Thoracic aorta (tissue), 2 donors: ENCODE results near the gene PRSS12. TPM values are rescaled to one million over a fixed set of nuclear protein-coding genes. Genes with fewer than 3 reads are reported as not detected.

Experiments used
- ATAC-seq: fragments of 150-250 bp; one replicate; pipeline ENCODE4 v1.8.0; 2017; ENCODE audit warnings: low read depth; ENCODE audit not compliant: insufficient number of reproducible peaks, low FRiP score
- DNase-seq: peaks from one replicate; pipeline ENCODE4 v3.0.0-alpha.2; 2020; ENCODE audit warnings: low spot score
- H3K27ac ChIP-seq, 2 donors: fragments of 200-600 bp; sonication (generic); 1 replicate in 1 of 2; 2 replicates in 1 of 2; pipeline ENCODE4 v1.5.1; 2016; ENCODE audit warnings: mild to moderate bottlenecking in 2 of 2, moderate library complexity in 2 of 2
- H3K27me3 ChIP-seq: fragments of 200-600 bp; sonication (generic); replicated peaks from 2 replicates; pipeline ENCODE4 v1.6.0; 2016; ENCODE audit warnings: mild to moderate bottlenecking; ENCODE audit not compliant: insufficient read depth
- H3K36me3 ChIP-seq: fragments of 200-600 bp; sonication (generic); one replicate; pipeline ENCODE4 v1.5.1; 2016
- H3K4me1 ChIP-seq, 2 donors: fragments of 200-600 bp; sonication (generic); 1 replicate in 1 of 2; 2 replicates in 1 of 2; pipeline versions ENCODE4 v1.5.1 to v1.6.0; 2016; ENCODE audit warnings: low read depth in 2 of 2, mild to moderate bottlenecking in 1 of 2; ENCODE audit not compliant: control insufficient read depth in 1 of 2
- H3K4me3 ChIP-seq: fragments of 200-600 bp; sonication (generic); 2 replicates; pipeline ENCODE4 v1.5.1; 2016; ENCODE audit warnings: mild to moderate bottlenecking
- H3K9me3 ChIP-seq: fragments of 200-600 bp; sonication (generic); 2 replicates; pipeline ENCODE4 v1.5.1; 2016
- CTCF ChIP-seq: fragments of 200-600 bp; sonication (generic); IDR thresholded peaks from one replicate; pipeline ENCODE4 v1.5.1; 2019; ENCODE audit warnings: antibody characterized with exemption
- total RNA-seq, 2 donors: library from RNA; depleted of rRNA; stranded (reverse); fragments of >200 nt; gene quantifications; one replicate each; pipeline versions ENCODE4 v1.1.0 to v1.2.3, GENCODE V29; 2016

The PRSS12 gene
- total RNA-seq, 2 donors from 2014 or later, result 0.14 to 0.27 TPM

DNA sequence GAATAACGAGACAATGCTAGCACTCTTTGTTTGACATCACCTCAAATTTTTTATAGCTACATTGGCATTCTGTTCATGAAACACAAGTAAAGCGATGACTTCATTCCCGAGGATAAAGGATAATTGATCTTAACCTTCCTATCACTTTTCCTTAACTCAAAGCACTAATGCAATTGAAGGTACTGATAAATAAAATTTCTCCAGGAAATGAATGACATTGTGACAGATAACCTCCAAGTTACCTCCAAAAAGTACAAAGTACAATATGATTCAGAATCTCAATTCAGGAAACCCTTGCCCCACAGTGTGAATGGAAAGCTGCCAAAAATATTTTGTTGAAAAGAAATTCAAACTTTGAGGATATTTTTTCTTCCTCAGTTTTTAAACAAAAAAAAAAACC, 1.8 kb downstream of the PRSS12 start:
- H3K4me3 ChIP-seq, result no peak overlapping the region

GRCh38 chr4:118348886-118349285, 3.9 kb downstream of the PRSS12 start:
- Histone ChIP-seq H3K27ac (no peak overlapping the region), H3K27me3 (peaks cover 8% of the 10 kb centered on the region), H3K4me3 (no peak overlapping the region), H3K4me1 (peaks cover 4 to 19% of the 10 kb centered on the region in 2 donors), H3K9me3 (no peaks in the 10 kb centered on the region), H3K36me3 (no peaks in the 10 kb centered on the region)
- TF ChIP-seq CTCF, result no peak
- ATAC-seq (no peak), DNase-seq (no peak)

More for the DNA sequence above, 1.8 kb downstream of the PRSS12 start:
- Histone ChIP-seq H3K4me1 (peaks cover 4 to 19% of the 10 kb centered on the region in 2 donors), H3K9me3 (no peaks in the 10 kb centered on the region), H3K27ac (no peak overlapping the region), H3K36me3 (no peaks in the 10 kb centered on the region), H3K27me3 (peaks cover 15% of the 10 kb centered on the region)
- ATAC-seq, result no peak
- no peak for DNase-seq
- no peak for TF ChIP-seq CTCF

DNA sequence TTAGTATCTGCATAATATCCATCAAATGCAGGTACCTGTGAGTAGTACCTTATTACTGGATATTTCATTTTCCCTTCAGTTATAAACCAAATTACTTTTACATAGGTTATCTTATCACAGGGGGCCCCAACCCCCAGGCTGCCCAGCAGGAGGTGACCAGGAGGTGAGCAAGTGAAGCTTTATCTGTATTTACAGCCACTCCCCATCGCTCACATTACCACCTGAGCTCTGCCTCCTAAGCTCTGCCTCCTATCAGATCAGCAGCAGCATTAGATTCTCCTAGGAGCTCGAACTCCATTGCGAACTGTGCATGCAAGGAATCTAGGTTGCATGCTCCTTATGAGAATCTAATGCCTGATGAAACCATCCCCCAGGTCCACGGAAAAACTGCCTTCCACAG, 6.3 kb downstream of the PRSS12 start:
- Histone ChIP-seq H3K4me1 (no peaks in the 10 kb centered on the region), H3K4me3 (no peak overlapping the region), H3K27ac (no peak overlapping the region), H3K27me3 (no peaks in the 10 kb centered on the region), H3K36me3 (no peaks in the 10 kb centered on the region), H3K9me3 (no peaks in the 10 kb centered on the region)
- no peak for DNase-seq
- ATAC-seq, result no peak
- no peak for TF ChIP-seq CTCF

- no peak for DNase-seq
Observed at GRCh38 chr4:118345813-118346212, 7.0 kb downstream of the PRSS12 start.

GRCh38 chr4:118344801-118345200, 8.0 kb downstream of the PRSS12 start:
- TF ChIP-seq CTCF, result no peak
- Histone ChIP-seq H3K4me3 (no peak overlapping the region), H3K9me3 (no peaks in the 10 kb centered on the region), H3K4me1 (no peaks in the 10 kb centered on the region), H3K36me3 (no peaks in the 10 kb centered on the region), H3K27me3 (no peaks in the 10 kb centered on the region), H3K27ac (no peak overlapping the region)
- DNase-seq (no peak), ATAC-seq (no peak)

More at GRCh38 chr4:118345813-118346212, 7.0 kb downstream of the PRSS12 start:
- no peaks in the 10 kb centered on the region for H3K36me3 ChIP-seq
- H3K4me1 ChIP-seq, result no peaks in the 10 kb centered on the region
- no peak overlapping the region for H3K4me3 ChIP-seq
- H3K27ac ChIP-seq, result no peak overlapping the region
- H3K27me3 ChIP-seq, result no peaks in the 10 kb centered on the region
- no peak for TF ChIP-seq CTCF
- no peak for ATAC-seq
- no peaks in the 10 kb centered on the region for H3K9me3 ChIP-seq
